Thymus (tissue), 11 donors: ENCODE data around the gene PRIMPOL. TPM values are rescaled to one million over a fixed set of nuclear protein-coding genes. Genes with fewer than 3 reads are reported as not detected.

Experiments used
- DNase-seq, 9 donors: peaks; one replicate each; pipeline ENCODE4 v3.0.0-alpha.2; 2013; ENCODE audit warnings: low spot score in 9 of 9, low read depth in 6 of 9, missing footprints in 1 of 9
- H3K27ac ChIP-seq, 2 donors: one replicate each; pipeline ENCODE4 v1.5.1; 2013; ENCODE audit warnings: control low read depth in 1 of 2, low read depth in 1 of 2, low read length in 1 of 2, mild to moderate bottlenecking in 1 of 2, moderate library complexity in 1 of 2
- H3K27me3 ChIP-seq, 2 donors: one replicate each; pipeline ENCODE4 v1.5.1; 2013; ENCODE audit warnings: low read length in 1 of 2; ENCODE audit not compliant: control insufficient read depth in 2 of 2, insufficient read depth in 1 of 2
- H3K36me3 ChIP-seq, 2 donors: one replicate each; pipeline ENCODE4 v1.5.1; 2013; ENCODE audit warnings: low read length in 1 of 2, mild to moderate bottlenecking in 1 of 2, moderate library complexity in 1 of 2; ENCODE audit not compliant: control insufficient read depth in 2 of 2, insufficient read depth in 2 of 2
- H3K4me1 ChIP-seq, 2 donors: one replicate each; pipeline ENCODE4 v1.5.1; 2013; ENCODE audit warnings: low read length in 2 of 2; ENCODE audit not compliant: control insufficient read depth in 2 of 2, insufficient read depth in 2 of 2
- H3K4me3 ChIP-seq, 2 donors: one replicate each; pipeline ENCODE4 v1.5.1; 2013; ENCODE audit warnings: low read length in 2 of 2, control low read depth in 1 of 2, mild to moderate bottlenecking in 1 of 2
- H3K9me3 ChIP-seq, 2 donors: one replicate each; pipeline ENCODE4 v1.5.1; 2013; ENCODE audit warnings: low read length in 1 of 2, mild to moderate bottlenecking in 1 of 2; ENCODE audit not compliant: control insufficient read depth in 2 of 2, insufficient read depth in 1 of 2
- WGBS: extraction: QIAGEN DNeasy Blood & Tissue Kit; methylation state at CpG from one replicate; pipeline ENCODE4 v1.1.7; 2013; 5-methylcytosine and 5-hydroxymethylcytosine counted together
- polyA plus RNA-seq: library from polyadenylated mRNA; stranded (reverse); fragments of 200-250 nt; gene quantifications from one replicate; pipeline ENCODE4 v1.2.3, GENCODE V29; 2013
- total RNA-seq: library from RNA; stranded (reverse); fragments of 120-200 nt; gene quantifications from one replicate; pipeline ENCODE4 v1.2.4, GENCODE V29; 2013
- donor health status: healthy.

Gene PRIMPOL
- total and polyA plus RNA-seq, 2 donors = 15.7 to 59.0 TPM

- Histone ChIP-seq H3K9me3 (no peaks in the 10 kb centered on the region), H3K27me3 (no peaks in the 10 kb centered on the region), H3K36me3 (peaks cover 49 to 78% of the 10 kb centered on the region in 2 donors), H3K4me1 (no peaks in the 10 kb centered on the region), H3K4me3 (no peak overlapping the region), H3K27ac (no peak overlapping the region)
- no peak for DNase-seq
- WGBS = 95% methylated on average over 1 of the region's 1 CpG
Observed at GRCh38 chr4:184632842-184633241, 16.7 kb upstream of the PRIMPOL start.

DNA sequence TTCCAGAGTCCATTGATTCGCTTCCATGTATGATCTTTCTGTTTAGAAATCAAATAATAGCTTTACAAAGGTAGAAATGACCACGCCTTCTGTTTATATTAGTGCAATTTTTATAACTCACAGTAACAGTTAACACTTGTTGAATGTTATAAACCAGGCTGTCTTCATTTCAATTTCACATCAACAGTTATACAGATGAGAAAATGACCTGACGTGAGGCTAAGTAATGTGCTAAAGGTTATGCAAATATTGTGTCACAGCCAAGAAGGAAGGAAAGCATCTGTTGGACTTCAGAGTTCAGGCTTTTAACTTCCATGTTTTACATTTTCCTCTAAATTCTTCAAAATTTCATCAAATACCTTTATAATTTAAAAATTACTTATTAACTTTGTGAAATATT, 14.2 kb upstream of the PRIMPOL start:
- no peaks in the 10 kb centered on the region for H3K9me3 ChIP-seq
- no peaks in the 10 kb centered on the region for H3K4me1 ChIP-seq
- H3K36me3 ChIP-seq = peaks cover 37 to 72% of the 10 kb centered on the region in 2 donors
- H3K27me3 ChIP-seq = no peaks in the 10 kb centered on the region
- H3K4me3 ChIP-seq = no peak overlapping the region
- no peak for DNase-seq
- H3K27ac ChIP-seq = no peak overlapping the region
- WGBS = 79% methylated on average over 3 of the region's 3 CpGs

DNA sequence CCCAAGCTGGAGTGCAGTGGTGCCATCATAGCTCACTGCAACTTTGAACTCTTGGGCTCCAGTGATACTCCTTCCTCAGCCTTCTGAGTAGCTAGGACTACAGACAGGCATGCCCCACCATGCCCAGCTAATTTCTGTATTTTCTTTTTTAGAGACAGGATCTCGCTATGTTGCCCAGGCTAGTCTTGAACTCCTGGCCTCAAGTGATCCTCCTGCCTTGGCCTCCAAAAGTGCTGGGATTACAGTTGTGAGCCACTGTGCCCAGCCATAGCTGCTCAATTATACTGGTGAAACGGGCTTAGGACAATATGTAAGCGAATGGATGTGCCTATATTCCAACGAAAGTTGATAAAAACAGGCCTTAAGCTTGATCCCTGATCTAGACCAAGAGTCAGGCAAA, 13.4 kb upstream of the PRIMPOL start:
- no peak overlapping the region for H3K27ac ChIP-seq
- 99% methylated on average over 4 of the region's 4 CpGs for WGBS
- no peaks in the 10 kb centered on the region for H3K27me3 ChIP-seq
- DNase-seq = no peak
- H3K4me1 ChIP-seq = no peaks in the 10 kb centered on the region
- no peak overlapping the region for H3K4me3 ChIP-seq
- peaks cover 31 to 70% of the 10 kb centered on the region in 2 donors for H3K36me3 ChIP-seq
- no peaks in the 10 kb centered on the region for H3K9me3 ChIP-seq

DNA sequence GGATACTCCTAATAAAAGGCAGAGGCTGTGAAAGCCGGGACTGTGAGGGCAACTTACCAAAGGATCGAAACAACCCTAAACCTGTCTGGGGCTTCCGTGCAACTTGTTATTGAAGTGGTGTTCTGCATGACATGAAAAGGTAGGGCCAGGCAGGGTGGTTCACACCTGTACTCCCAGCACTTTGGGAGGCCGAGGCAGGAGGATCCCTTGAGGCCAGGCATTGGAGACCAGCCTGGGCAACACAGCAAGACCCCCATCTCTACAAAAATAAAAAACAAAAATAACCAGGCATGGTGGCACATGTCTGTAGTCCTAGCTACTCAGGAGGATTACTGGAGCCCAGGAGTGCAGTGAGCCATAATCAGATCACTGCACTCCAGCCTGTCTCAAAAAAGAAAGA, 12.6 kb upstream of the PRIMPOL start:
- peaks cover 29 to 73% of the 10 kb centered on the region in 2 donors for H3K36me3 ChIP-seq
- H3K27ac ChIP-seq = no peak overlapping the region
- no peak overlapping the region for H3K4me3 ChIP-seq
- no peaks in the 10 kb centered on the region for H3K27me3 ChIP-seq
- no peaks in the 10 kb centered on the region for H3K4me1 ChIP-seq
- 82% methylated on average over 4 of the region's 4 CpGs for WGBS
- no peak for DNase-seq
- no peaks in the 10 kb centered on the region for H3K9me3 ChIP-seq

DNA sequence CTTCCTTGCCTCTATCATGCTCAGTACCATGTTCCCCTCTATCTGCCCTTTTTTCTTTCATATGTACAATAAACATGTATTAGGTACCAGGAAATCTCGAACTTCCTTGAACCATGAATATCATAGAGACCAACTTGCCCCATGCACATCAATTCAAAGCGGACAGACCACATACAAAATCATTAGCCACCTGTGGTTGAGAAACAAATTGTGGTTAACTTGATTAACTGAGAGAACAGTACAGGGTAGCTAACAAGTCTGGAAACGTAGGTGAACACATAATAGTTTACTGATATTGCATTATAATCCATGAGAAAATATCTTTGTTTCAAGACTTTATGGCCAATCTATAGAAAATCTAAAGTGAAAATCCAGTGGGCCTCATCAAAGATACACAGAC, 8.5 kb upstream of the PRIMPOL start:
- Histone ChIP-seq H3K9me3 (no peaks in the 10 kb centered on the region), H3K27ac (no peak overlapping the region), H3K4me1 (peaks cover 4 to 5% of the 10 kb centered on the region in 2 donors), H3K27me3 (no peaks in the 10 kb centered on the region), H3K4me3 (no peak overlapping the region), H3K36me3 (peaks cover 18 to 69% of the 10 kb centered on the region in 2 donors)
- WGBS = 89% methylated on average over 3 of the region's 3 CpGs
- DNase-seq = no peak

DNA sequence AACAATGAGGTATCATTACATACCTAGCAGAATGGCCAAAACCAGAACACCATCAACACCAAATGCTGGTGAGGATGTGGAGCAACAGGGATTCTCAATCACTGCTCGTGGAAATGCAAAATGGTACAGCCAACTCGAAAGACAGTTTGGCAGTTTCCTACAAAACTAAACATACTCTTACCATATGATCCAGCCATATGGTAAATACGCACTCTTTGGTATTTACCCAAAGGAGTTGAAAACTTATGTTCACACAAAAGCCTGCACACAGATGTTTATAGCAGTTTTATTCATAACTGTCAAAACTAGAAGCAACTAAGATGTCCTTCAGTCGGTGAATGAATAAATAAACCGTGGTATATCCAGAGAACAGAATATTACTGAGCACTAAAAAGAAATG, 8.1 kb upstream of the PRIMPOL start:
- no peak overlapping the region for H3K27ac ChIP-seq
- WGBS = 97% methylated on average over 5 of the region's 5 CpGs

GRCh38 chr4:184643731-184644130, 5.8 kb upstream of the PRIMPOL start:
- no peaks in the 10 kb centered on the region for H3K27me3 ChIP-seq
- H3K4me1 ChIP-seq = peaks cover 16 to 24% of the 10 kb centered on the region in 2 donors
- H3K36me3 ChIP-seq = peaks cover 0 to 60% of the 10 kb centered on the region in 2 donors
- DNase-seq = no peak
- H3K9me3 ChIP-seq = no peaks in the 10 kb centered on the region
- no peak overlapping the region for H3K27ac ChIP-seq
- H3K4me3 ChIP-seq = no peak overlapping the region
- WGBS = 93% methylated on average over 1 of the region's 1 CpG

More for the DNA sequence above, 8.1 kb upstream of the PRIMPOL start:
- H3K9me3 ChIP-seq = no peaks in the 10 kb centered on the region
- no peaks in the 10 kb centered on the region for H3K27me3 ChIP-seq
- peaks cover 6 to 7% of the 10 kb centered on the region in 2 donors for H3K4me1 ChIP-seq
- DNase-seq = no peak
- H3K36me3 ChIP-seq = peaks cover 15 to 69% of the 10 kb centered on the region in 2 donors
- H3K4me3 ChIP-seq = no peak overlapping the region

DNA sequence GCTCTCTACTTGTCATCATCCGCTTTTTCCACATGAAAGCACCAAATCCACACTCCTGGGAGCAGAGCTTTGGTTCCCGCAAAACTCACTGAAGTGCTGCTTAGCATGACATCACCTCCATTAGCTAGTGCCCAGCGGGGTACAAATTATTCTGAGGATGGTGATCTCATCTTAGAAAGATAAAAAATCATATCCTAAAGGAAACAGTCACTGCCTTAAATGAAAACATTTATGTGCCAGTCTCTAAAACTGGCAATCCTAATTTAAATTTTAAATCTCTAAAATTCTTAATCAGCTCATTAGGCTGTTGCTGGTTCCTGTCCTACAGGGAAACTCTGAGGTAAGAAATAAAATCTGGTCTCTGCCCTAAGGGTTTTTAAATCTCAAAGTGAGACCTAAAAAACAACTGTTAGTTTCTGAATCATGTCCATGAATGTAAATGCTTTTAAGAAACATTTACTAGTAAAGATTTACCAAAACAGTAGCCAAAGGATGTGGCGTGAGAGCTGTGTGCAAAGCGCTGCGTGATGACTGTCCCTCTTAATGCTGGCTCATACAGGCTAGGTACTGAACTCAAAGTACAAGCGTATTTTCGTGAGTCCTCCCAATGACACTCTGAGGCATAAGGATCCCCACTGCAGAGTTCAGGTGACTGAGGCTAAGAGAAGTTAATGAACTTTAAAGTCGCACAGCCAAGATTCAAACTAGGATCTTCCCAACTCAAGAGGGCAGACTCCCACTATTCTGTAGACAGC, 4.8 kb upstream of the PRIMPOL start:
- Histone ChIP-seq H3K27ac (no peak overlapping the region), H3K4me1 (peaks cover 16 to 24% of the 10 kb centered on the region in 2 donors)
- WGBS = 92% methylated on average over 9 of the region's 9 CpGs

DNA sequence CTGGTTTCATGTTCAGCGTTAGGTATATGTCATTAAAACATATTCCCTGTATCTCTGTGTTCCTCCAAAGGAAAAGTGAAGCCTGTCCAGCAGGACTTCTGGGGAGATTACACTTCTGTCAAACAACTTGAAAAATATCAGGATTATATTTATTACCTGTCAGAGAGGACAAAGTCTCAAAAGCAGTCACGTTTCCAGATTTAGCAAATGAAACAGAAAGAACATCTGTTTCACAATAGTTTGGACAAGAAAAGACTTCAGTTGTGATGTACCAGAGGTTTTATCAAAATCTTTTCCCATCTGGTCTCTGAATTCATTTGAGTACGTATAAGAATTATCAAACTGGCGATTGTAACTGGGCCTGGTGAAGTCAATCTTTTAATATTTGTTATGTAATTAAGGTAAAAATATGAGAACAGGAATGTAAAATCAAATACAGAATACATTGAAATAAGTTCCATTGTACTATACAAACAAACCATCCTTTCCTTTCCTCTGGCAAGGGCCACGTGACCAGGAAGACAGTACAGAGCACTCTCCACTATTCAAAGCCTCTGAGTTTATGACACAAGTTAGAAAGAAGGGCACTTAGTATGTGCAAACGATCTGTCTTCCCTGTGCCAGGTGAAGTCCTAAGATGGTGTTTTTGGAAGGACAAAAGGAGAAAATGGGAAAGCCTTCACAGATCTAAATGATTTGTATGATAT, 3.5 kb upstream of the PRIMPOL start:
- Histone ChIP-seq H3K27ac (no peak overlapping the region), H3K36me3 (peaks cover 0 to 46% of the 10 kb centered on the region in 2 donors), H3K4me3 (no peak overlapping the region), H3K4me1 (peaks cover 21 to 33% of the 10 kb centered on the region in 2 donors), H3K27me3 (no peaks in the 10 kb centered on the region), H3K9me3 (no peaks in the 10 kb centered on the region)
- 77% methylated on average over 6 of the region's 6 CpGs for WGBS
- DNase-seq = no peak

More for the DNA sequence above, 4.8 kb upstream of the PRIMPOL start:
- Histone ChIP-seq H3K36me3 (peaks cover 0 to 56% of the 10 kb centered on the region in 2 donors), H3K9me3 (no peaks in the 10 kb centered on the region), H3K27me3 (no peaks in the 10 kb centered on the region), H3K4me3 (no peak overlapping the region)
- DNase-seq = no peak
